Loucy (cell line): Measurements from ENCODE around the gene SPATA9.

ENCODE experiments used
- CTCF ChIP-seq: fragments of 200-600 bp; sonication (generic); conservative IDR thresholded peaks from 2 replicates; pipeline ENCODE4 v1.5.1; 2014; ENCODE audit warnings: mild to moderate bottlenecking, antibody characterized with exemption, low read length
- EZH2phosphoT487 ChIP-seq: fragments of 200-600 bp; IDR thresholded peaks from 2 replicates; pipeline ENCODE4 v1.6.1; 2018; ENCODE audit warnings: antibody characterized with exemption, mild to moderate bottlenecking, moderate library complexity, borderline replicate concordance

GRCh38 chr5:95689680-95690079, 6.9 kb upstream of the SPATA9 start:
- no peak for TF ChIP-seq CTCF
- no peak for TF ChIP-seq EZH2phosphoT487
